MCF 10A (cell line): ENCODE results near the gene HECW1. TPM values are rescaled to one million over a fixed set of nuclear protein-coding genes. Genes with fewer than 3 reads are reported as not detected.

Experiments used
- BruUV-seq: library from RNA; stranded (reverse); fragments of 400-500 nt; replicated peaks from 2 replicates; lab custom pipeline; 2021; lab: Mats Ljungman, UMichigan
- CTCF ChIA-PET: fragments of 300-600 bp; sonication (Branson Sonifier 250); formaldehyde crosslinking; extraction: SDS; loops from one replicate; lab custom pipeline; 2021; ENCODE audit warnings: antibody characterized with exemption, inconsistent platforms; lab: Yijun Ruan, JAX
- POLR2A ChIA-PET: fragments of 300-600, 350-650 bp; sonication (Branson Sonifier 250); formaldehyde crosslinking; extraction: SDS; loops from one replicate; lab custom pipeline; 2020; ENCODE audit warnings: antibody characterized with exemption, inconsistent platforms; lab: Yijun Ruan, JAX
- DNase-seq: peaks from one replicate; pipeline ENCODE4 v3.0.0-alpha.2; 2018; ENCODE audit not compliant: unreplicated experiment
- H3K27ac Mint-ChIP-seq: one replicate; pipeline ENCODE4 v1.8.0; 2022; ENCODE audit warnings: mild to moderate bottlenecking, low read depth, mixed read lengths; ENCODE audit not compliant: unreplicated experiment
- H3K27me3 Mint-ChIP-seq: one replicate; pipeline ENCODE4 v1.8.0; 2022; ENCODE audit warnings: mixed read lengths; ENCODE audit not compliant: insufficient read depth, unreplicated experiment
- H3K36me3 Mint-ChIP-seq: one replicate; pipeline ENCODE4 v1.8.0; 2022; ENCODE audit warnings: mild to moderate bottlenecking, moderate library complexity, mixed read lengths; ENCODE audit not compliant: insufficient read depth, unreplicated experiment
- H3K4me1 Mint-ChIP-seq: one replicate; pipeline ENCODE4 v1.8.0; 2022; ENCODE audit warnings: mixed read lengths; ENCODE audit not compliant: insufficient read depth, unreplicated experiment
- H3K4me3 Mint-ChIP-seq: one replicate; pipeline ENCODE4 v1.8.0; 2022; ENCODE audit warnings: mild to moderate bottlenecking, moderate library complexity, mixed read lengths; ENCODE audit not compliant: unreplicated experiment
- H3K9me3 Mint-ChIP-seq: one replicate; pipeline ENCODE4 v1.8.0; 2022; ENCODE audit warnings: mixed read lengths; ENCODE audit not compliant: unreplicated experiment
- intact Hi-C: fragments of 100-400 bp; cut with micrococcal nuclease; formaldehyde crosslinking; loops from 2 replicates; pipeline ENCODE4 v1.14.1; 2022
- total RNA-seq: library from RNA; stranded (reverse); gene quantifications from 2 replicates; pipeline ENCODE4 v1.2.3, GENCODE V29; 2022
- TF ChIP-seq, protein P1 (sequence below): fragments of 200-600 bp; IDR thresholded peaks from one replicate; pipeline ENCODE4 v1.8.0; 2022; ENCODE audit warnings: antibody characterized with exemption, mild to moderate bottlenecking; ENCODE audit not compliant: unreplicated experiment

Gene HECW1
- total RNA-seq, 1 experiment from 2014 or later, result not detected

DNA sequence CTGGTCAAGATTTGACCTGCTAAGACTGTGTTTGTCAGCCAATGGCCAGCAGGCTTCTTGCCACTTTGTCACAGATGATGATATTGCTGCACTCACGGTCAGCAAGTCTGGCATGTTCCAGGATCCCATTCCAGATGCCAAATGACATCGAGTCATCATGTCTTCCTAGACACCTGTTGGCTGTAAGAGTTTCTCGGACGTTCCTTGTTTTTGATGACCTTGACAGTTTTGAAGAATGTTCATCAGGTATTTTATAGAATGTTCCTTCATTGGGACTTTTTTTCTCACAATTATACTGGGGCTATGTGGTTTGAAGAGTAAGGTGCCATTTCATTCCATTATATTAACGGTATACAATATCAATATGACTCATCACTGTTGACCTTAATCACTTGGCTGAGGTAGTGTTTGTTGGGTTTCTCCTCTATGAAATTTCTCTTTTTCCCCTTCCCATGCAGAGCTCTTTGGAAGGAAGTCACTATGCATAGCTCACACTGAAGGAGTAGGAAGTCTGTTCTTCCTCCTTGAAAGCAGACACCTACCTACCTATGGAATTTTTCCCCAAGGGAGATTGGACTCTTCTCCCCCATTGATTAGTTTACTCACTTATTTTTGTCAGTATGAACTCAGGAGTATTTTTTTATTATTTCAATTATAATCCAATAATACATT lies 31.6 kb downstream of the HECW1 start:
- H3K4me1 Mint-ChIP-seq, result peaks cover 20% of the 10 kb centered on the region
- H3K9me3 Mint-ChIP-seq, result no peaks in the 10 kb centered on the region
- ChIA-PET CTCF (interaction anchor here (0.7 kb wide), 1 partner anchor 127 kb away, joined by 3 read pairs; no protein-coding TSS in a partner anchor), POLR2A (interaction anchor here (0.6 to 1.1 kb wide), 3 partner anchors 10 to 110 kb away, joined by 3 to 4 read pairs (median 3); no protein-coding TSS in a partner anchor)
- no TSS peak for BruUV-seq
- H3K36me3 Mint-ChIP-seq, result no peaks in the 10 kb centered on the region
- peak; percentile 14 for DNase-seq
- intact Hi-C loops, result no loop called here
- H3K27ac Mint-ChIP-seq, result no peak overlapping the region
- TF ChIP-seq, protein P1, sequence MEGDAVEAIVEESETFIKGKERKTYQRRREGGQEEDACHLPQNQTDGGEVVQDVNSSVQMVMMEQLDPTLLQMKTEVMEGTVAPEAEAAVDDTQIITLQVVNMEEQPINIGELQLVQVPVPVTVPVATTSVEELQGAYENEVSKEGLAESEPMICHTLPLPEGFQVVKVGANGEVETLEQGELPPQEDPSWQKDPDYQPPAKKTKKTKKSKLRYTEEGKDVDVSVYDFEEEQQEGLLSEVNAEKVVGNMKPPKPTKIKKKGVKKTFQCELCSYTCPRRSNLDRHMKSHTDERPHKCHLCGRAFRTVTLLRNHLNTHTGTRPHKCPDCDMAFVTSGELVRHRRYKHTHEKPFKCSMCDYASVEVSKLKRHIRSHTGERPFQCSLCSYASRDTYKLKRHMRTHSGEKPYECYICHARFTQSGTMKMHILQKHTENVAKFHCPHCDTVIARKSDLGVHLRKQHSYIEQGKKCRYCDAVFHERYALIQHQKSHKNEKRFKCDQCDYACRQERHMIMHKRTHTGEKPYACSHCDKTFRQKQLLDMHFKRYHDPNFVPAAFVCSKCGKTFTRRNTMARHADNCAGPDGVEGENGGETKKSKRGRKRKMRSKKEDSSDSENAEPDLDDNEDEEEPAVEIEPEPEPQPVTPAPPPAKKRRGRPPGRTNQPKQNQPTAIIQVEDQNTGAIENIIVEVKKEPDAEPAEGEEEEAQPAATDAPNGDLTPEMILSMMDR, result no peak
- H3K27me3 Mint-ChIP-seq, result no peaks in the 10 kb centered on the region
- no peak overlapping the region for H3K4me3 Mint-ChIP-seq

DNA sequence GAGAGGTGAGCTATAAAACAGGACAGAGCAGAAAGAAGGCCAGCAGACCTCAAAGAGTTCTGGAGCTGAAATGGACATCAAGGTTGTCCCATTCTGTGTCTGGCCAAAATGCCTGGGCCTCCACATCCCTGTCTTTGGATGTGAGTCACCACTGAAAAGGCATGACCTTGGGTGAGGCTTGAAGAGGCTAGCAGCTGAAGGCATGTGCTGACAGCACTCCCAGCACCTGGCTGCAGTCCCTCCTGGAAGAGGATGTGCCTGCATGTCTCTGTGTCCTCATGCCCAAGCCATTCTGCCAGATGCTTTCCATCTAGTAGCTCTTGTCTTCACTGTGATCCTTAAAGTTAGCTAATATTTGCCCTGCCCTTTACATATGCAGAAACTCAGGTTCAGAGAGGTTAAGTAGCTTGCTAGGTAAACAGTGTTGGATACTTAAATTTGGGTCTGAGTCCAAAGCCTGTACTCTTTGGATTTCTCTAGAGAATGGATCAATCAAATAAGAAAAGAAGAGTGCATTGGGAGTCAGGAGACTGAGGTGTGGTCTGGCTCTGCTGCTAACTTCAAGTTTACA lies 35.8 kb downstream of the HECW1 start:
- H3K4me3 Mint-ChIP-seq, result no peak overlapping the region
- H3K4me1 Mint-ChIP-seq, result peaks cover 23% of the 10 kb centered on the region
- no peaks in the 10 kb centered on the region for H3K9me3 Mint-ChIP-seq
- BruUV-seq, result no TSS peak
- DNase-seq, result peak; percentile 74
- ChIA-PET POLR2A (interaction anchor here (0.6 to 1.9 kb wide), 4 partner anchors 13 to 41 kb away, joined by 3 to 6 read pairs (median 6); no protein-coding TSS in a partner anchor), CTCF (interaction anchor here (0.8 to 1.1 kb wide), 2 partner anchors 21 to 22 kb away, joined by 3 to 7 read pairs; no protein-coding TSS in a partner anchor)
- H3K36me3 Mint-ChIP-seq, result no peaks in the 10 kb centered on the region
- intact Hi-C loops, result no loop called here
- H3K27me3 Mint-ChIP-seq, result no peaks in the 10 kb centered on the region
- H3K27ac Mint-ChIP-seq, result peak overlapping the region; percentile 31
- TF ChIP-seq, protein P1, result no peak

DNA sequence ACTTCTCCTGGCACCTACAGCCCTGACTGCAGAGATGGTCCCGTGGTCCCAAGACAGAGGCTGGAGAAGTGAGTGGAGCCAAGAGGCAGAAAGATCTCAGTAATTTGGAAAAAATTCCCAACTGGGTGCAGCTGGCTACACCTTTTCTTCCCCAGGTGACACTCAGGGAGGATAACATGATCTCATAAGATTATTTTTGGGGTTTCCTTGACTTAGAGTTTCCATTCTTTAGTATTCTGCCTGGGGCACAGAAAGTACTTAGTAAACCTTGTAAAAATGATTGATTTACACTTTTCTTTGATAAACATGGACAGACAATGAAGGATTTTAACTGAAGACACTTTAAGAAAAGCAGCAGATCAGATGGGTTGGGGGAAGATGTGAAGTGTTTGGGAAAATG lies 38.6 kb downstream of the HECW1 start:
- no peak overlapping the region for H3K27ac Mint-ChIP-seq
- BruUV-seq, result no TSS peak
- ChIA-PET CTCF (no interaction called here), POLR2A (no interaction called here)
- DNase-seq, result no peak
- H3K9me3 Mint-ChIP-seq, result no peaks in the 10 kb centered on the region
- intact Hi-C loops, result no loop called here
- peaks cover 15% of the 10 kb centered on the region for H3K4me1 Mint-ChIP-seq
- H3K27me3 Mint-ChIP-seq, result no peaks in the 10 kb centered on the region
- TF ChIP-seq, protein P1, result no peak
- H3K36me3 Mint-ChIP-seq, result no peaks in the 10 kb centered on the region
- H3K4me3 Mint-ChIP-seq, result no peak overlapping the region

DNA sequence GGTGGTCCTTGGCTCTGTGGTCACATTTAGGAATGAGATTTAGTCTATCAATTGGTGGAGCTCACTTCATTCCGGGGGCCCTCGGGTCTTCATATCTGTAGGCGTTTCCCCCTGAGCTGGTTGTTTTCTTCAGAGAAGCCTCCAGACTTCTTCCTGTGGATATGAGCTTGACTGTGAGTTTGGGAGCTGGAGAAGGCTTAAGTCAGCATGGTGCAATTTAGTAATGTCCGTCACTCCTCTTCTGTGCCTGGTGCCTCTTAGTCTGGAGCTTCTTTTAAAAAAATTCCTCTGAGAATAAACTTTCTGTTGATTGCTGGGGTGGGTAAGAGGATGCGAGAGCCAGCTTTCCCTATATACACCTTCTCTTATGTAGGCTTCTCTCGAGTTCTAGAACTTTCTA lies 40.2 kb downstream of the HECW1 start:
- Mint-ChIP-seq H3K27me3 (no peaks in the 10 kb centered on the region), H3K27ac (no peak overlapping the region), H3K4me1 (peaks cover 14% of the 10 kb centered on the region), H3K9me3 (no peaks in the 10 kb centered on the region), H3K36me3 (no peaks in the 10 kb centered on the region), H3K4me3 (no peak overlapping the region)
- DNase-seq, result no peak
- CTCF ChIA-PET, result interaction anchor here (0.6 to 1.8 kb wide), 3 partner anchors 9 to 25 kb away, joined by 3 to 9 read pairs (median 3); no protein-coding TSS in a partner anchor
- intact Hi-C loops, result no loop called here
- no TSS peak for BruUV-seq
- TF ChIP-seq, protein P1, result no peak
- POLR2A ChIA-PET, result interaction anchor here (0.8 to 1.2 kb wide), 2 partner anchors 11 kb away, joined by 3 read pairs; no protein-coding TSS in a partner anchor
